GM12878 (cell line): ENCODE data around the gene SPAG9. TPM values are rescaled to one million over a fixed set of nuclear protein-coding genes. Genes with fewer than 3 reads are reported as not detected.
A peak's percentile ranks its signal among the peaks of the same experiment; 100 is the strongest.

Experiments
- ATF2 ChIP-seq: IDR thresholded peaks from 2 replicates; pipeline ENCODE4 v1.6.1; 2012; ENCODE audit warnings: low read length, inconsistent platforms
- BCLAF1 ChIP-seq: fragments of 450-650 bp; IDR thresholded peaks from 2 replicates; pipeline ENCODE4 v1.6.1; 2017; ENCODE audit warnings: antibody characterized with exemption, mild to moderate bottlenecking, moderate library complexity
- CREB1 ChIP-seq: IDR thresholded peaks from 2 replicates; pipeline ENCODE4 v1.6.1; 2012; ENCODE audit warnings: low read depth, mild to moderate bottlenecking, inconsistent platforms
- IKZF2 ChIP-seq, 2 experiments: fragments of 450-650 bp; IDR thresholded peaks; 2 replicates each; pipeline ENCODE4 v1.6.1; 2017; ENCODE audit warnings: mild to moderate bottlenecking in 2 of 2, moderate library complexity in 2 of 2
- LARP7 ChIP-seq: fragments of 450-650 bp; IDR thresholded peaks from 2 replicates; pipeline ENCODE4 v1.6.1; 2017; ENCODE audit warnings: mild to moderate bottlenecking
- MTA3 ChIP-seq: IDR thresholded peaks from 2 replicates; pipeline ENCODE4 v1.6.1; 2012; ENCODE audit warnings: low read length, inconsistent platforms, borderline replicate concordance
- MYC ChIP-seq: IDR thresholded peaks from 2 replicates; pipeline ENCODE4 v1.6.1; 2011; ENCODE audit warnings: mild to moderate bottlenecking, low read length, moderate library complexity, inconsistent platforms; ENCODE audit not compliant: insufficient read depth, insufficient replicate concordance, insufficient read length, severe bottlenecking
- POLR2AphosphoS2 ChIP-seq: IDR thresholded peaks from 2 replicates; pipeline ENCODE4 v1.6.1; 2011; ENCODE audit warnings: low read depth, mild to moderate bottlenecking, low read length, improper control_type of control experiment, moderate library complexity
- POU2F2 ChIP-seq: IDR thresholded peaks from 3 replicates; pipeline ENCODE4 v1.6.1; 2011; ENCODE audit warnings: low read depth, mild to moderate bottlenecking, low read length, borderline replicate concordance
- SIX5 ChIP-seq: IDR thresholded peaks from 2 replicates; pipeline ENCODE4 v1.6.1; 2011; ENCODE audit warnings: mild to moderate bottlenecking, low read depth, low read length, moderate library complexity; ENCODE audit not compliant: severe bottlenecking
- TCF12 ChIP-seq: IDR thresholded peaks from 2 replicates; pipeline ENCODE4 v1.6.1; 2011; ENCODE audit warnings: low read depth, mild to moderate bottlenecking, low read length
- ZBTB4 ChIP-seq: fragments of 450-650 bp; formaldehyde crosslinking; IDR thresholded peaks from 2 replicates; pipeline ENCODE4 v1.4.0; 2022; ENCODE audit warnings: mild to moderate bottlenecking, moderate library complexity
- polyA plus RNA-seq, 11 experiments: library from polyadenylated mRNA; depleted of rRNA in 4 of 11; unstranded in 6 of 11; stranded (reverse) in 5 of 11; fragments of >200 nt; fragmentation: Nextera tagmentation in 4 of 11; fragmentation: Illumina TruSeq in 1 of 11; extraction: Ambion mirVana in 4 of 11; extraction: Trizol in 1 of 11; gene quantifications; 1 replicate in 1 of 11; 2 replicates in 10 of 11; pipeline versions ENCODE4 v1.2.1 to v1.2.3, GENCODE V29; 2011 to 2016; ENCODE audit warnings: inconsistent platforms in 2 of 11, missing spikeins in 2 of 11, low read depth in 1 of 11
- total RNA-seq, 4 experiments: library from RNA; depleted of rRNA in 3 of 4; stranded (reverse); fragments of >200 nt in 3 of 4; fragmentation: Illumina TruSeq in 1 of 4; extraction: Trizol in 1 of 4; gene quantifications; 2 replicates each; pipeline versions ENCODE4 v1.2.1 to v1.2.3, GENCODE V29; 2013 to 2021
- TF ChIP-seq, protein P1 (sequence below): fragments of 450-650 bp; IDR thresholded peaks from 2 replicates; pipeline ENCODE4 v1.6.1; 2017; ENCODE audit warnings: mild to moderate bottlenecking
- TF ChIP-seq, protein P2 (sequence below): IDR thresholded peaks from 2 replicates; pipeline ENCODE4 v1.6.1; 2011; ENCODE audit warnings: borderline replicate concordance, low read depth, mild to moderate bottlenecking, moderate library complexity, low read length; ENCODE audit not compliant: insufficient read depth, poor library complexity, severe bottlenecking
- TF ChIP-seq, protein P3 (sequence below): fragments of 450-650 bp; IDR thresholded peaks from 2 replicates; pipeline ENCODE4 v1.6.1; 2014; ENCODE audit warnings: mild to moderate bottlenecking

Gene SPAG9
- total and polyA plus RNA-seq, 10 of the 15 experiments (the other 5 are each of a cell fraction or from before 2014, with no cell fraction given) = 6.6 to 42.0 (median 24.9) TPM

GRCh38 chr17:51153210-51154072 lies 32.8 kb upstream of the SPAG9 start, which contains the start of gene NME1 (continued):
- peak; percentile 100 for TF ChIP-seq MYC
- TF ChIP-seq, protein P1, sequence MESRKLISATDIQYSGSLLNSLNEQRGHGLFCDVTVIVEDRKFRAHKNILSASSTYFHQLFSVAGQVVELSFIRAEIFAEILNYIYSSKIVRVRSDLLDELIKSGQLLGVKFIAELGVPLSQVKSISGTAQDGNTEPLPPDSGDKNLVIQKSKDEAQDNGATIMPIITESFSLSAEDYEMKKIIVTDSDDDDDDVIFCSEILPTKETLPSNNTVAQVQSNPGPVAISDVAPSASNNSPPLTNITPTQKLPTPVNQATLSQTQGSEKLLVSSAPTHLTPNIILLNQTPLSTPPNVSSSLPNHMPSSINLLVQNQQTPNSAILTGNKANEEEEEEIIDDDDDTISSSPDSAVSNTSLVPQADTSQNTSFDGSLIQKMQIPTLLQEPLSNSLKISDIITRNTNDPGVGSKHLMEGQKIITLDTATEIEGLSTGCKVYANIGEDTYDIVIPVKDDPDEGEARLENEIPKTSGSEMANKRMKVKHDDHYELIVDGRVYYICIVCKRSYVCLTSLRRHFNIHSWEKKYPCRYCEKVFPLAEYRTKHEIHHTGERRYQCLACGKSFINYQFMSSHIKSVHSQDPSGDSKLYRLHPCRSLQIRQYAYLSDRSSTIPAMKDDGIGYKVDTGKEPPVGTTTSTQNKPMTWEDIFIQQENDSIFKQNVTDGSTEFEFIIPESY = peak; percentile 46; the same call in 1 of the 2 replicates
- peak; percentile 94 for TF ChIP-seq LARP7
- TF ChIP-seq ATF2 = peak; percentile 58
- TF ChIP-seq POLR2AphosphoS2 = peak; percentile 80; the same call in 1 of the 2 replicates
- TF ChIP-seq TCF12 = peak; percentile 75
- TF ChIP-seq BCLAF1 = no peak
- TF ChIP-seq SIX5 = peak; percentile 83
- TF ChIP-seq IKZF2 (IDR thresholded peaks at IDR 0.05) = peak; percentile 60 to 84
- peak; percentile 51; the same call in 1 of the 2 replicates for TF ChIP-seq ZBTB4 (CRISPR knock-in tag)
- TF ChIP-seq MTA3 = no peak
- TF ChIP-seq, protein P2, sequence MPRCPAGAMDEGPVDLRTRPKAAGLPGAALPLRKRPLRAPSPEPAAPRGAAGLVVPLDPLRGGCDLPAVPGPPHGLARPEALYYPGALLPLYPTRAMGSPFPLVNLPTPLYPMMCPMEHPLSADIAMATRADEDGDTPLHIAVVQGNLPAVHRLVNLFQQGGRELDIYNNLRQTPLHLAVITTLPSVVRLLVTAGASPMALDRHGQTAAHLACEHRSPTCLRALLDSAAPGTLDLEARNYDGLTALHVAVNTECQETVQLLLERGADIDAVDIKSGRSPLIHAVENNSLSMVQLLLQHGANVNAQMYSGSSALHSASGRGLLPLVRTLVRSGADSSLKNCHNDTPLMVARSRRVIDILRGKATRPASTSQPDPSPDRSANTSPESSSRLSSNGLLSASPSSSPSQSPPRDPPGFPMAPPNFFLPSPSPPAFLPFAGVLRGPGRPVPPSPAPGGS = peak; percentile 70
- TF ChIP-seq, protein P3, sequence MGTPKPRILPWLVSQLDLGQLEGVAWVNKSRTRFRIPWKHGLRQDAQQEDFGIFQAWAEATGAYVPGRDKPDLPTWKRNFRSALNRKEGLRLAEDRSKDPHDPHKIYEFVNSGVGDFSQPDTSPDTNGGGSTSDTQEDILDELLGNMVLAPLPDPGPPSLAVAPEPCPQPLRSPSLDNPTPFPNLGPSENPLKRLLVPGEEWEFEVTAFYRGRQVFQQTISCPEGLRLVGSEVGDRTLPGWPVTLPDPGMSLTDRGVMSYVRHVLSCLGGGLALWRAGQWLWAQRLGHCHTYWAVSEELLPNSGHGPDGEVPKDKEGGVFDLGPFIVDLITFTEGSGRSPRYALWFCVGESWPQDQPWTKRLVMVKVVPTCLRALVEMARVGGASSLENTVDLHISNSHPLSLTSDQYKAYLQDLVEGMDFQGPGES = peak; percentile 65; the same call in 1 of the 2 replicates
- TF ChIP-seq CREB1 = peak; percentile 90
- peak; percentile 98 for TF ChIP-seq POU2F2
